Caco-2 (cell line): ENCODE results near the gene UCKL1. TPM values are rescaled to one million over a fixed set of nuclear protein-coding genes. Genes with fewer than 3 reads are reported as not detected.
"Not testable (repeated sequence)": the region's sequence is repeated elsewhere in the genome, so short reads cannot be mapped to it uniquely, and the experiment has no call there.

Experiments
- BruUV-seq: library from RNA; stranded (reverse); fragments of 400-500 nt; replicated peaks from 2 replicates; lab custom pipeline; 2021; lab: Mats Ljungman, UMichigan
- CTCF ChIA-PET: fragments of 300-600 bp; sonication (Branson Sonifier 250); formaldehyde crosslinking; loops from one replicate; lab custom pipeline; 2022; ENCODE audit warnings: antibody characterized with exemption; lab: Charles Lee
- POLR2A ChIA-PET: fragments of 300-600 bp; sonication (Branson Sonifier 250); formaldehyde crosslinking; loops from one replicate; lab custom pipeline; 2022; ENCODE audit warnings: antibody characterized with exemption; lab: Charles Lee
- DNase-seq, 2 experiments: peaks; one replicate each; pipeline versions ENCODE4 v3.0.0 to v3.0.0-alpha.2; 2020 to 2022
- H3K27me3 ChIP-seq: replicated peaks from 2 replicates; pipeline ENCODE4 v1.6.0; 2011; ENCODE audit warnings: low read length; ENCODE audit not compliant: control insufficient read depth, insufficient read depth
- H3K36me3 ChIP-seq: 2 replicates; pipeline ENCODE4 v1.5.1; 2011; ENCODE audit warnings: low read length; ENCODE audit not compliant: control insufficient read depth, insufficient read depth
- H3K4me1 ChIP-seq: fragments of 250-450 bp; sonication (Bioruptor Pico); 2 replicates; pipeline ENCODE4 v1.5.1; 2020; ENCODE audit warnings: mild to moderate bottlenecking
- H3K4me3 ChIP-seq: 2 replicates; pipeline ENCODE4 v1.5.1; 2011; ENCODE audit warnings: low read depth, mild to moderate bottlenecking, control low read depth, low read length
- H3K9me3 ChIP-seq: fragments of 250-450 bp; sonication (Bioruptor Pico); 2 replicates; pipeline ENCODE4 v1.5.1; 2020; ENCODE audit warnings: mild to moderate bottlenecking, moderate library complexity
- H3K27ac Mint-ChIP-seq: one replicate; pipeline ENCODE4 v1.8.0; 2022; ENCODE audit warnings: mixed read lengths; ENCODE audit not compliant: unreplicated experiment
- H3K27me3 Mint-ChIP-seq: one replicate; pipeline ENCODE4 v1.8.0; 2022; ENCODE audit warnings: mixed read lengths; ENCODE audit not compliant: insufficient read depth, unreplicated experiment
- H3K36me3 Mint-ChIP-seq: one replicate; pipeline ENCODE4 v1.8.0; 2022; ENCODE audit warnings: mild to moderate bottlenecking, mixed read lengths; ENCODE audit not compliant: insufficient read depth, unreplicated experiment
- H3K4me1 Mint-ChIP-seq: one replicate; pipeline ENCODE4 v1.8.0; 2022; ENCODE audit warnings: low read depth, mixed read lengths; ENCODE audit not compliant: unreplicated experiment
- H3K4me3 Mint-ChIP-seq: one replicate; pipeline ENCODE4 v1.8.0; 2022; ENCODE audit warnings: mild to moderate bottlenecking, moderate library complexity, mixed read lengths; ENCODE audit not compliant: unreplicated experiment
- H3K9me3 Mint-ChIP-seq: one replicate; pipeline ENCODE4 v1.8.0; 2022; ENCODE audit warnings: mixed read lengths; ENCODE audit not compliant: unreplicated experiment
- CTCF ChIP-seq, 2 experiments: fragments of 200-600 bp in 1 of 2; IDR thresholded peaks; 1 replicate in 1 of 2; 2 replicates in 1 of 2; pipeline versions ENCODE4 v1.5.1 to v1.8.0; 2011 to 2022; ENCODE audit warnings: antibody characterized with exemption in 1 of 2, control low read depth in 1 of 2, inconsistent platforms in 1 of 2, low read depth in 1 of 2, low read length in 1 of 2, mild to moderate bottlenecking in 1 of 2, moderate library complexity in 1 of 2; ENCODE audit not compliant: insufficient read depth in 1 of 2, severe bottlenecking in 1 of 2, unreplicated experiment in 1 of 2
- intact Hi-C: fragments of 100-400 bp; cut with micrococcal nuclease; formaldehyde crosslinking; loops from one replicate; pipeline ENCODE4 v1.10.0; 2022; ENCODE audit not compliant: unreplicated experiment
- total RNA-seq: library from RNA; stranded (reverse); gene quantifications from 2 replicates; pipeline ENCODE4 v1.2.3, GENCODE V29; 2022

The UCKL1 gene
- total RNA-seq, 1 experiment from 2014 or later = 101 TPM

GRCh38 chr20:63917811-63918210 is 38.4 kb downstream of the UCKL1 start:
- TF ChIP-seq CTCF (IDR thresholded peaks at IDR 0.05; ENCODE audit: insufficient read depth in 1 of 2, low read depth in 1 of 2, low read length in 1 of 2, severe bottlenecking in 1 of 2, unreplicated experiment in 1 of 2) = no peak
- Mint-ChIP-seq H3K4me3 (no peak overlapping the region), H3K9me3 (peaks cover 10% of the 10 kb centered on the region), H3K27me3 (no peaks in the 10 kb centered on the region), H3K4me1 (peaks cover 13% of the 10 kb centered on the region), H3K27ac (no peak overlapping the region), H3K36me3 (peaks cover 92% of the 10 kb centered on the region)
- intact Hi-C loops = no loop called here
- Histone ChIP-seq H3K4me1 (peaks cover 9% of the 10 kb centered on the region; the same call in 1 of the 2 replicates), H3K4me3 (no peak overlapping the region), H3K27me3 (no peaks in the 10 kb centered on the region), H3K9me3 (peaks cover 20% of the 10 kb centered on the region), H3K36me3 (peaks cover 5% of the 10 kb centered on the region)
- ChIA-PET POLR2A (no interaction called here), CTCF (interaction anchor here (0.6 kb wide), 1 partner anchor 88 kb away, joined by 3 read pairs; no protein-coding TSS in a partner anchor)
- no peak for DNase-seq
- BruUV-seq = no TSS peak

- POLR2A ChIA-PET = interaction anchor here (1.0 kb wide), 1 partner anchor 40 kb away, joined by 4 read pairs; the partner anchor contains the start of gene UCKL1
Measured at GRCh38 chr20:63916371-63916939, 39.8 kb downstream of the UCKL1 start.

GRCh38 chr20:63915471-63915870 is 40.7 kb downstream of the UCKL1 start:
- peaks cover 20% of the 10 kb centered on the region for H3K9me3 ChIP-seq
- H3K36me3 Mint-ChIP-seq = peaks cover 83% of the 10 kb centered on the region
- POLR2A ChIA-PET = interaction anchor here (0.6 to 1.0 kb wide), 3 partner anchors 41 to 325 kb away, joined by 4 to 6 read pairs (median 5); partner anchors contain the start of gene UCKL1

More at GRCh38 chr20:63916371-63916939, 39.8 kb downstream of the UCKL1 start:
- H3K9me3 ChIP-seq = peaks cover 20% of the 10 kb centered on the region
- H3K36me3 ChIP-seq, H3K27me3 Mint-ChIP-seq, H3K27ac Mint-ChIP-seq, H3K4me3 Mint-ChIP-seq, H3K27me3 ChIP-seq, H3K4me3 ChIP-seq, H3K4me1 ChIP-seq, BruUV-seq, intact Hi-C loops, CTCF ChIA-PET, H3K9me3 Mint-ChIP-seq: not testable (repeated sequence)
- peak; percentile 71 for DNase-seq
- H3K36me3 Mint-ChIP-seq = peaks cover 83% of the 10 kb centered on the region
- peaks cover 14% of the 10 kb centered on the region for H3K4me1 Mint-ChIP-seq

More at GRCh38 chr20:63915471-63915870, 40.7 kb downstream of the UCKL1 start:
- Mint-ChIP-seq H3K4me3 (no peak overlapping the region), H3K9me3 (peaks cover 10% of the 10 kb centered on the region), H3K27me3 (no peaks in the 10 kb centered on the region), H3K27ac (no peak overlapping the region), H3K4me1 (peaks cover 14% of the 10 kb centered on the region)
- peaks cover 9% of the 10 kb centered on the region; the same call in 1 of the 2 replicates for H3K4me1 ChIP-seq
- peaks cover 5% of the 10 kb centered on the region for H3K36me3 ChIP-seq
- BruUV-seq = no TSS peak
- no peaks in the 10 kb centered on the region for H3K27me3 ChIP-seq
- DNase-seq = no peak
- TF ChIP-seq CTCF (IDR thresholded peaks at IDR 0.05; ENCODE audit: insufficient read depth in 1 of 2, low read depth in 1 of 2, low read length in 1 of 2, severe bottlenecking in 1 of 2, unreplicated experiment in 1 of 2) = no peak
- CTCF ChIA-PET = interaction anchor here (0.6 kb wide), 1 partner anchor 42 kb away, joined by 3 read pairs; no protein-coding TSS in a partner anchor
- H3K4me3 ChIP-seq = no peak overlapping the region
- intact Hi-C loops = no loop called here
